Embryonic facial prominence (tissue), 1 donor: ENCODE results near the gene REC8.

Source experiments
- DNase-seq: peaks from one replicate; pipeline ENCODE4 v3.0.0-alpha.2; 2016; ENCODE audit errors: extremely low spot score

Gene REC8, protein sequence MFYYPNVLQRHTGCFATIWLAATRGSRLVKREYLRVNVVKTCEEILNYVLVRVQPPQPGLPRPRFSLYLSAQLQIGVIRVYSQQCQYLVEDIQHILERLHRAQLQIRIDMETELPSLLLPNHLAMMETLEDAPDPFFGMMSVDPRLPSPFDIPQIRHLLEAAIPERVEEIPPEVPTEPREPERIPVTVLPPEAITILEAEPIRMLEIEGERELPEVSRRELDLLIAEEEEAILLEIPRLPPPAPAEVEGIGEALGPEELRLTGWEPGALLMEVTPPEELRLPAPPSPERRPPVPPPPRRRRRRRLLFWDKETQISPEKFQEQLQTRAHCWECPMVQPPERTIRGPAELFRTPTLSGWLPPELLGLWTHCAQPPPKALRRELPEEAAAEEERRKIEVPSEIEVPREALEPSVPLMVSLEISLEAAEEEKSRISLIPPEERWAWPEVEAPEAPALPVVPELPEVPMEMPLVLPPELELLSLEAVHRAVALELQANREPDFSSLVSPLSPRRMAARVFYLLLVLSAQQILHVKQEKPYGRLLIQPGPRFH

DNA sequence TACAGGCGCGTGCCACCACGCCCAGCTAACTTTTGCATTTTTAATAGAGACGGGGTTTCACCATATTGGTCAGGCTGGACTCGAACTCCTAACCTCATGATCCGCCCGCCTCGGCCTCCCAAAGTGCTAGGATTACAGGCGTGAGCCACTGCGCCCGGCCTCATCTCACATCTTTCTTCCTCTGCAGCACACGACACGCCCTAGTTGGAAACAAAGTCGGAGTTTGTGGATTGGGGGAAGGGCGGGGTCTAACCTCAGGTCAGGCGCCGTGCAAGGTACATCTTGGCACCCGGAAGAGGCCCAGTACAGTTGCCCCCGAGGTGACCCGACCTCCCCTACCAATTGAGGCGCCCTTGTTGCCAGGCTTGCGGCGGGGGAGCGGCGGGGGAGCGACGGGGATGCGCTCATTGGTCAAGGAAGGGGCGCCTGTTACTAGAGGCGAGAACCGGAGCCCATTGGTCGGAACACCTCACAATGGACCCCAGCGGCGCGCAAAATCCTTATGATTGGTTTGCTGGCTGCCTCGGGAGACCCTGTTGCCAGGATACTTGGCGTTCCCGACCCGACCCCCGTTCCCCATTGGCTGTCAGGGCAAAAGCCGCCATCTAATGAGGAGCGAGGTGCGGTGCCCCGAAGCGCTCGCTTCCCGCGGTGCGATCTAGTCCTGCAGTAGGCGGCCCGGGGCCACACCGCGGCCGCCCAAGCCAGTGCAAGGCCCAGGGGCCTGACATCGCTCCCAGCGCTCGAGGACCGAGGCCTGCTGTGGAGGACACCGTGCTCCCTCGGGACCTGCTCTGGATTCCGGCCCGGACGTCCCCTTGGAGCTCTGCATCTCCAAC is at the start of gene REC8:
TSS of gene REC8 (plus strand) at position 659 of the 839 bp plus-strand sequence. CDS start 473 bp downstream, outside the sequence.
- DNase-seq, result peak; percentile 85

DNA sequence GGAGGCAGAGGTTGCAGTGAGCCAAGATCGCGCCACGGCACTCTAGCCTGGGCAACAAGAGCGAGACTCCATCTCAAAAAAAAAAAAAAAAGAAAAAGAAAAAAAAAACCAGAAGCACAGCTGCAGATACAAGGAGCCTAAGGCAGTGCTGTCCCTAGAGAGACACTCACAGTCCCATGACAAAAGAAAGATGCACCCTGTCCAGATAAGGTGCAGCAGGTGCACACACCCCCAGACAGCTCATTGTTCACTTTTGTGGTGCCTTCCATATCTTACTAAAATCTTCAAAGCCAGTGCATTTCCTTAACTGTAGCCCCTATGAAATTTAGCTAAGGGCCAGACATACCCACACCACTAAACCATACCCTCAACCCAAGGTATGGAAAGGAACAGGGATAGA is 49.5 kb upstream of the REC8 start:
- DNase-seq, result no peak

DNA sequence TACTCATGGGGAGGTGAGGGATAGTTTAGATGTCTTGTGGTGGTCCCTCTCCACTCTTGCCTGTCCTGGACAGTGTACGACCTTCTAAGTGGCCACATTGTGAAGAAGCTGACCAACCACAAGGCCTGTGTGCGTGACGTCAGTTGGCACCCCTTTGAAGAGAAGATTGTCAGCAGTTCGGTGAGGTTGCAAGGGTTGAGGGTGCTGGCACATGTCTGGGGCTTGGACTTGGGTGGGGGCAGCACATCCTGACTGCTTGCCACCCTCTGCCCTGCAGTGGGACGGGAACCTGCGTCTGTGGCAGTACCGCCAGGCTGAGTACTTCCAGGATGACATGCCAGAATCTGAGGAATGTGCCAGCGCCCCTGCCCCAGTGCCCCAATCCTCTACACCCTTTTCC is 49.0 kb upstream of the REC8 start:
- DNase-seq, result no peak

DNA sequence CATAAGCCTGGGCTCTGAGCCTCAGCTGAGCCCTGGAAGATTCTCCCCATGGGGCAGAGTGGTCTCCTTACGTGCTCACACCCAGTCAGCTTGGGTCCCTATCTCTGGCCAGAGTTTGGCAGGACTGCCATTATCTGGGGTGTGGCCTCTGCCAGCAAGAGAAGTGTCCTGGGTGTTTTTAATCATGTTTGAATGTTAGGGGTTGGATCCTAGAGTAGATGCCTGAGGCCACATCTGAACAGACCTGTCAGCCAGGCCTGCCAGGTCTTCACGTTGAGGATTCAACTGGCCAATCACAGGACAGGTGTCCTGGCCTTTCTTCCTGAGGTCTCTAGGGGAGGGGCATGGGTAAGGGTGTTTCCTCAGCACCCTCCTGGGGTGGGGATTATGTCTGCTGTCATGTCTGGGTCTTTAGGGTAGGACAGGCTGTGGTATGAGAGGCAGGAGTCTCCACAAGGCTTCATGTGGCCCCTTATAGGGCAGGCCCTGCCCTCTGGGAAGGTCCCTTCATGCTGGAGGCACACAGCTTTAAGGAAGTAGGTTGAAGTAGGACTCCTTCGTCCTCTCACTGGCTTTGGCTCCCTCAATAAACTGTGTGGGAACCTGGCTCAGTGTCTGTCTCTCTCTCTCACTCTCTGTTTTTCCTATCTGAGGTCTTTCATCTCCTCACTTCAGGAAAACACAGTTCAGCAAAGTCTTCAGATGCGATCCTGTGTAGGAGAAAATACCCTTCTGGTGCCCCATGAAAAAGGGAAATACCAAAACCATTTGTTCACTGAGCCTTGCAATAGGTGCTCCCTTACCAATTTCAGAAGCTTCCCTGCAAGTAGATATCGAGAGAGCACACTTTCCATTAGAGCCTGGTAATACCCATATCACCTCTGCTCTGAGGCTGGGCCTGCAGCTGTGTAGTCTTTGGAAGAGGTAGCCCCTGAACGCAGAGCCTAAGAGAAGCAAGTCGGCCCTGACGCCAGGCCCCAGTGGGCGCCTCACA is 48.2 kb upstream of the REC8 start:
- DNase-seq, result no peak

DNA sequence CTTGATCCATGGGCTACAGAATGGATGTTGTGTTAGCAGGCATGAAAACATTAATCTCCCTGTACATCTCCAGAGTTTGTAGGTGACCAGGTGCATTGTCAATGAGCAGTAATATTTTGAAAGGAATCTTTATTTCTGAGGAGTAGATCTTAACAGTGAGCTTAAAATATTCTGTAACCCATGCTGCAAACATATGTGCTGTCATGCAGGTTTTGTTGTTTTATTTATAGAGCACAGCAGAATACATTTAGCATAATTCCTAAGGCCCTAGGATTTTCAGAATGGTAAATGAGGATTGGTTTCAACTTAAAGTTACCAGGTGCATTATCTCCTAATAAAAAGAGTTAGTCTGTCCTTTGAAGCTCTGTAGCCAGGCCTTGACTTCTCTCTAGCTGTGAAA is 44.9 kb upstream of the REC8 start:
- no peak for DNase-seq

DNA sequence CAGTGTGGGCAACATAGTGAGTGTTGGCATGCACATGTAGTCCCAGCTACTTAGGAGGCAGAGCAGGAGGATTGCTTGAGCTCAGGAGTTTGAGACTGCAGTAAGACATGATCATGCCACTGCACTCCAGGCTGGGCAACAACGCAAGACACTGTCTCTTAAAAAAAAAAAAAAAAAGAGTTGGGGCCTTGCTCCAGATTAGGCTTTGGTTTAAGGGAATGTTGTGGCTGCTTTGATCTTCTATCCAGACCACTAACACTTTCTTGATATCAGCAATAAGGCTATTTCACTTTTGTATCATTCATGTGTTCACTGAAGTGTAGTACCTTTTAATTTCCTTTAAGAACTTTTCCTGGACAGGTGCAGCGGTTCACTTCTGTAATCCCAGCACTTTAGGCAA is 44.2 kb upstream of the REC8 start:
- no peak for DNase-seq

DNA sequence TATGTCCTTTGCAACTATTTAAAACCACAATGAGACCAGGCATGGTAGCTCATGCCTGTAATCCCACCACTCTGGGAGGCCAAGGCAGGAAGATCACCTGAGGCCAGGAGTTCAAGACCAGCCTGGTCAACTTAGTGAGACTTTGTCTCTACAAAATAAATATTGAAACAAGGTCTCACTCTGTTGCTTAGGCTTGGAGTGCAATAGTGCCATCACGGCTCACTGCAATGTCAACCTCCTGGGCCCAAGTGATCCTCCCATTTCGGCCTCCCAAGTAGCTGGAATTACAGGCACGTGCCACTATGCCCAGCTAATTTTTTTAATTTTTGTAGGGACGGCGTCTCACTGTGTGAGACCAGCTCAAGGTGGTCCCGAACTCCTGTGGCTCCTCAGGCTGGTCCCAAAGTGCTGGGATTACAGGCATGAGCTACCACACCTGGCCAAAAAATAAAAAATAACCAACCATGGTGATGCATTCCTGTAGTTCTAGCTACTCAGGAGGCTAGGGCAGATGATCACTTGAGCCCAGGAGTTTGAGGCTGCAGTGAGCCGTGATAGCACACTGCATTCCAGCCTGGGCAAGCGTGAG is 42.4 kb upstream of the REC8 start:
- DNase-seq, result no peak

DNA sequence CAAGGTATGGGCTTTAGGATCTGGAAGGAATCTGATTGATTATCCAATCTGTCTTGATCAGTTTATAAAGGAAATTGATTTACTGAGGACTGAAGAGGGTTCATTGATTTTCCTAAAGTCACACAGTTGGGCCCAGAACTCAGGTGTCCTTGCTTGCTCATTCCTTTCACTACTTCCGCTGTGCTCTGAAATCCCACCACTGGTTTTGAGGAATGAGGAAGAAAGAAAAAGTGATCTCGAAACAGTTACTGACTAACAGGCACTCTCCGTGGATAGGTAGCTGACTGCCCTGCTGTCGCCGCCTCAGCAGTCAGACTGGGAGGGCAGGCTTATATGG is 41.5 kb upstream of the REC8 start, which contains the start of gene FITM1:
TSS of gene FITM1 (plus strand) at position 280 of the 337 bp plus-strand sequence. CDS start 905 bp downstream, outside the sequence.
- no peak for DNase-seq

DNA sequence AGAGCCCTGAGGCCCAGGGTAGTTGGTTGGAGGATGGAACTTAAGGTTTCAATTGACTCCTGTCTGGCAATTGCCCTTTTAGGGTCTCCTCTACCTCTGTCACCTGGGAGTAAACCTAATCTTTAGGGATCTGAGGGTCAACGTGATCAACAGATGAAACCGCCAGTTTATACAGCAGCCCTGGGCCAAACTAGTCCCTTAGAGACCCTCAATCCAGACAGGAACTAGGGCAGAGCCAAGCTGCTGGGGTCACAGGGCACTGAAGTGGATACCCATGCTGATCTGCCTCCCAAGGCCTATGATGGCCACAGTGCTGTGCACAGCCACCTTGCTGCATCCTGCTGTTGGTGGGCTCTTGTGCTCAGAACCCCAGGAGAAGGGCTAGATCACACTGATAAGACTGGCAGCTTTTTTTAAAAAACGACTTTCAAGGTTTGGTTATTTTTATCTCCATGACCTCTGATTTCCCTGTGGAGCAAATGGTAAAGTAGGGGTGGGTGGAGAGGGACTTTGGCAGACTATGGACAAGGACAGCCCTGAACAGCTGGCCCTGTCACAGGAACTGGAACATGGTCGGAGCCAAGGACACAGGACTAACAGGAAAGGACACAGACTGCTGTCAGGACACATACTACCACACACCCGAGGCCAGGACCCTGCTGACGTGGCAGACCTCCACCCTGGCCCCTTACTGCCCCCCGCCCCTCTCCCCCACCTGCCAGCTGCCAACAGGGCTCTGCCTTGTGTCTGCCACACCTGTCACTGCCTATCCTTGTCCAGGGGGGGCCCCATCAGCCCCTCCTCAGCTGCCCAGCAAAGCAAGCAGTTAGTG is 40.9 kb upstream of the REC8 start:
- DNase-seq, result no peak

DNA sequence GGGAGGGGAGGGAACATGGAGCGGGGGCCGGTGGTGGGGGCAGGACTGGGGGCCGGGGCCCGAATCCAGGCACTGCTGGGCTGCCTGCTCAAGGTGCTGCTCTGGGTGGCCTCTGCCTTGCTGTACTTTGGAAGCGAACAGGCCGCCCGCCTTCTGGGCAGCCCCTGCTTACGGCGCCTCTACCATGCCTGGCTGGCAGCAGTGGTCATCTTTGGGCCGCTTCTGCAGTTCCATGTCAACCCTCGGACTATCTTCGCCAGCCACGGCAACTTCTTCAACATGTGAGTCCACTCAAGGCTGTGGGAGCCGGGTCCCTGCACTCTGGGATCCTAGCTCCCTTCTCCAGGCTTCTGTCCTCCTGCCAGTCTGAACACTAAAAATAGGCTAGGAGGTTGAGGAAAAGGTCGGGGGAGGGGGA is 40.3 kb upstream of the REC8 start:
- no peak for DNase-seq

DNA sequence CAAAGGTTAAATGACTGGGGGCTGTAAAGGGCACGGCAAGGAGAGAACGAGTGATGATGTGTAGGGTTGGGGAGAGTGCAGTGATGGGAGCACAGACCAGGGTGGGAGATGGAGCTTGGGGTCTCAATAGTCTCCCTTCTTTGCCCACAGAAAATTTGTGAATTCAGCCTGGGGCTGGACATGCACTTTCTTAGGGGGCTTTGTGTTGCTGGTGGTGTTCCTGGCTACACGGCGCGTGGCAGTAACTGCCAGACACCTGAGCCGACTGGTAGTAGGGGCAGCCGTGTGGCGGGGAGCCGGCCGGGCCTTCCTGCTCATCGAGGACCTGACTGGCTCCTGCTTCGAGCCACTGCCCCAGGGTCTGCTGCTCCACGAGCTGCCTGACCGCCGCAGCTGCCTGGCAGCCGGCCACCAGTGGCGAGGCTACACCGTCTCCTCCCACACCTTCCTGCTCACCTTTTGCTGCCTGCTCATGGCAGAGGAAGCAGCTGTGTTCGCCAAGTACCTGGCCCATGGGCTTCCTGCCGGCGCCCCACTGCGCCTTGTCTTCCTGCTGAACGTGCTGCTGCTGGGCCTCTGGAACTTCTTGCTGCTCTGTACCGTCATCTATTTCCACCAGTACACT is 39.7 kb upstream of the REC8 start:
- no peak for DNase-seq

DNA sequence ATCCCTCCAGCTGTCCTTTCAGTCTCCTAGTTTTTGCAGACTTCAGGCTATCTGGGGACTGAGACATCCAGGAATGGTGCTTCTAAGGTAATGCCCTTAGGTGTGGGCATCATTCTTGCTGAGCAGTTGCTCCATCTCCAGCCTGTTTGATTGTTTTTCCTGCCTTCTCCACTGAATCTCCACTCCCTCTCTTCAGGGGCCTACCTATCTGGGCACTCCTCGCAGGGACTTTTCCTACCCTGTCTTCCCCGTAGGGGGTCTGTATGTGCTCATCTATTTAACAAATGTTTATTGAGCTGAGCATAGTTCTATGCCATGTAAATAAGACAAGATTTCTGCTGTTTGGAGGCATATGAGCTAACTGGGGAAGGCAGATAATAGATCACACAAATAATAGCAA is 38.9 kb upstream of the REC8 start:
- DNase-seq, result no peak

DNA sequence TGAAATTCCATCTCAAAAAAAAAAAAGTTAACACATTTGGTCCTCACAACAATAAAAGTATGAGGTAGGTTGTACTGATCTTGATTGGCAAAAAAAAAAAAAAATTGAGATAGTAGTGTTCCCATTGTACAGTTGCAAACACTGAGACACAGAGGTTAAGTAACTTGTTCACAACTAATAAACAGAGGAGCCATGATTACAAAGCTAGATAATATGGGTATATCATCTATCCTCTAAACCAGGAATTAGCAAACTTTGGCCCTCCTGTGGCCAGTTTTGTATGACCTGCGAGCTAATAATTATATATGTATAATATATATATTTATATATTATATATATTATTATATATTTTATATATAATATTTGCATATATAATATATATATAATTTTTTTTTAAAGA is 38.1 kb upstream of the REC8 start:
- no peak for DNase-seq

DNA sequence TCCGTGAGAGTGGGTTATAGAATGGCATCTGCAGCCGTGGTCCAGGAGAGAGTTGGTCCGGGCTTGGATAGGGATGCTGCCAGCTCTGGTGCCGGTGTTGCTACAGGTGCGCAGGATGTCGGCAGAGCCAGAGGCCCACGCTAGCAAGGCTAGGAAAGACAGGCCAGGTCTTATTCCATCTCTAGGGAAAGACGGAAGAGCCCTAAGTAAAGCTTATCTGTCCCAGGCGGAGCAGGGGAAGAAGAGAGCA is 36.4 kb upstream of the REC8 start:
- no peak for DNase-seq

DNA sequence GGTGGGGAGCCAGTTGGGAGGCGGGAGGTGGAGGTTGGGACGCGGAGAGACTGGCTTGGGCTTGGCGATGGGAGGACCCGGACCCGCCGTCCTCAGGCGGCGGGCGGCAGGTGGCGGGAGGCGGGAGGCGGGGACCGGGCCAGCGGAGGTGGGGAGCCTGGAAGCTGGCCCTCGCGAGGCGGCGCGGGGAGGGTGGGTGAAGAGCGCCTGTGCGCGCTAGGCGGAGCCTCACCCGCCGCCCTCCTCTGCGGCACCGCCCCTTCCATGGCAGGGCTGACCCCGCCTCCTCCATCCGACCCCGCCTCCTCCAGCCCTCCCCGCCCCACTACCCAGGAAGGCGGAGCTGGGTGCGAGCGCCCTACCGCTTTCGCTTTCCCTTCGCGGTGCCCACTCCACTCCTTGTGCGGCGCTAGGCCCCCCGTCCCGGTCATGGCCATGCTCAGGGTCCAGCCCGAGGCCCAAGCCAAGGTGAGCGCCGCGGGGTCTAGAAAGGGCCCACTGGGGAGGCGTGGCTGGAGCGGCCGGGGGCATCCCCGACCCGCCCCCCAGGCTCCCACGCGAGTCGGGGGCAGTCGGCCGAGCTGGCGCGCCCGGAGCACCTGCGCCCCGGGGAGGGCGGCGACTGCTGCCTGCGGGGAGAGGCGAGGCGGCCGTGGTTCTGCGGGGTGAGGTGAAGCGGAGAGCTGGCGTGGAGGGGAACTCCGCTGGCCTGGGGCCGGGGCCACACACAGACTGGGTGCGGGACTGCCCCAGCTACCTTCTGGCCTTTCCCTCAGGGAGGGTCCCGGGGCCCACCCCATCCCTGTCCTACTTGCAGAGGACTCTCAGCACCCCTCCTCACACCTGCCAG is 35.8 kb upstream of the REC8 start, which contains the start of gene PSME1:
TSS of gene PSME1 (plus strand) at position 361 of the 850 bp plus-strand sequence. CDS start at position 430, 69 bp downstream.
- DNase-seq, result peak; percentile 82

DNA sequence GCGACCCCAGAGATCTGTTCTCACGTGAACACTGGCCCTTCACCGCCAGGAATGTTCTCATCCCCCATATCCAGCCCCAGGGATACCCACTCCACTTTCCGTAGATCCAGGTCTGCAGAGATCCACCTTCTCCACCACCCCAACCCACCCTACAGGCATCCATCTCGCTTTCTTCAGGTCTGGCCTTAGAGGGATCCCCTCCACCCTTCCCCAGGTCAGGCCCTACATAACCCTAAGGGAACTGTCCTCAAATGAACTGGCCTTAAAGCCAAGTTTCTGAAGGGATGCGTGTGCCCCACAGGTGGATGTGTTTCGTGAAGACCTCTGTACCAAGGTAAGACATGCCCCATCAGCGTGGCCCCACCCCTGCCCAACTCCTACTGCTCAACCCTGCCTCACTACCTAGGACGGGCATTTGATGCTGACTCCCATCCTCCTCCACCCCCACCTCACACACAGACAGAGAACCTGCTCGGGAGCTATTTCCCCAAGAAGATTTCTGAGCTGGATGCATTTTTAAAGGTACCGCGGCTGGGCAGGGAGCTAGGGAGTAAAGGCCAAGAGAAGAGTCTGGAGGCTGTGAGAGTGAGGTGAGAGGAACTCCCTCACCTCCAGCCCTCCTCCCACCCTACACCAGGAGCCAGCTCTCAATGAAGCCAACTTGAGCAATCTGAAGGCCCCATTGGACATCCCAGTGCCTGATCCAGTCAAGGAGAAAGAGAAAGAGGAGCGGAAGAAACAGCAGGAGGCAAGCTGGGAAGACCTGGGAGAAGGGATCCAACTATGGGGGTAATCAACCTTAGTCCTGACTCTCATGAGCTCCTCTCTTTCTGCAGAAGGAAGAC is 35.0 kb upstream of the REC8 start:
- no peak for DNase-seq

DNA sequence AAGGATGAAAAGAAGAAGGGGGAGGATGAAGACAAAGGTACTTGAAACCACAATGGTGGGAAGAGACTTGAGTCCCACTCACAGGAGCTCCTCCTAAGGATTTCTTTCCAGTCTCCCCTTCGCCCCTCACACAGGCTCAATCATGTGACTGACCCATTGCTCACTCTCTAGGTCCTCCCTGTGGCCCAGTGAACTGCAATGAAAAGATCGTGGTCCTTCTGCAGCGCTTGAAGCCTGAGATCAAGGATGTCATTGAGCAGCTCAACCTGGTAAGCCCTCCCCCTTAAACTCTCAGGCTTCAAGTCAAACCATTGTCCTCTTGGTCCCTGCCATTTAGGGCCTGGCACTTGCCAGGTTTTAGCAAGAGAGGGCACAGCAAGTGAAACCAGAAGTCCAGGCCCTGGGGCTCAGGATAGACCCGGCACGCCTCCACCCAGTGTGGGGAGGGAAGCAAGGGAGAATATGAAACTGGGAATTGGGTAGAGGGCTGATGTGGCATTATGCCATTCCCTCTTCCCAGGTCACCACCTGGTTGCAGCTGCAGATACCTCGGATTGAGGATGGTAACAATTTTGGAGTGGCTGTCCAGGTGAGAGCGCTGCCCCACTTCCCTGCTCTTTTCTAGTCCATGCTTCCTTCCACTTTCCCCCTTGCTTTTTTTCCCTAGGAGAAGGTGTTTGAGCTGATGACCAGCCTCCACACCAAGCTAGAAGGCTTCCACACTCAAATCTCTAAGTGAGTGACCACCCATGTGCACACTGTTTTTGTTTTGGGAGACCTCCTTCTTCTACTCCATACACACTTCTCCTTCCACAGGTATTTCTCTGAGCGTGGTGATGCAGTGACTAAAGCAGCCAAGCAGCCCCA is 34.1 kb upstream of the REC8 start:
- no peak for DNase-seq
